Astrocyte of the spinal cord (primary cell): ENCODE results near the gene CGNL1.

Experiments
- DNase-seq: peaks from one replicate; pipeline ENCODE4 v3.0.0; 2011; ENCODE audit warnings: low read depth, low spot score
- H3K4me3 ChIP-seq: 2 replicates; pipeline ENCODE4 v1.5.1; 2011; ENCODE audit warnings: low read depth, mild to moderate bottlenecking, low read length, moderate library complexity
- in situ Hi-C: cut with HindIII; loops from 2 replicates; pipeline ENCODE4 v1.10.0; 2017; ENCODE audit warnings: low sequenced_read_pairs
- TF ChIP-seq, protein P1 (sequence below): IDR thresholded peaks from 2 replicates; pipeline ENCODE4 v1.5.1; 2012; ENCODE audit warnings: low read depth, mild to moderate bottlenecking, low read length, inconsistent platforms

Gene CGNL1

DNA sequence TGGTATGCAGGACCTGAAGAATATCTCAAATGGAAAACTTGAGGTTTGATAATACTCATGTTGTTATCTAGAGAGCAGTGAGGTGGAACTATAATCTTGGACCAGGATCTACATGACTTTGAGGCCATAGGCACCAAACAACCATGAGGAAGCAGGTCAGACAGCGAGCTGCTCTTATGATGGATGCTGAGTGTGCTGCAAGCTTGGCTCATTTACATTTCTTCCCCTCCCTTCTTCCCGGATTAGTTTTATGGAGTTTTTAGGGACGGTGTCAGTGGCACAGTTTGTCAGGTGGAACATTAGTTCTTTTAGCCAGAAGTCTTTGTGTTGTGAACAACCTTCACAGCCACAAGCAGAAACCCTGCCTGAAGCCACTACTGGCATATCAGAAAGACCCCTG, 207.4 kb downstream of the CGNL1 start:
- DNase-seq, result no peak
- H3K4me3 ChIP-seq, result no peak overlapping the region
- TF ChIP-seq, protein P1, sequence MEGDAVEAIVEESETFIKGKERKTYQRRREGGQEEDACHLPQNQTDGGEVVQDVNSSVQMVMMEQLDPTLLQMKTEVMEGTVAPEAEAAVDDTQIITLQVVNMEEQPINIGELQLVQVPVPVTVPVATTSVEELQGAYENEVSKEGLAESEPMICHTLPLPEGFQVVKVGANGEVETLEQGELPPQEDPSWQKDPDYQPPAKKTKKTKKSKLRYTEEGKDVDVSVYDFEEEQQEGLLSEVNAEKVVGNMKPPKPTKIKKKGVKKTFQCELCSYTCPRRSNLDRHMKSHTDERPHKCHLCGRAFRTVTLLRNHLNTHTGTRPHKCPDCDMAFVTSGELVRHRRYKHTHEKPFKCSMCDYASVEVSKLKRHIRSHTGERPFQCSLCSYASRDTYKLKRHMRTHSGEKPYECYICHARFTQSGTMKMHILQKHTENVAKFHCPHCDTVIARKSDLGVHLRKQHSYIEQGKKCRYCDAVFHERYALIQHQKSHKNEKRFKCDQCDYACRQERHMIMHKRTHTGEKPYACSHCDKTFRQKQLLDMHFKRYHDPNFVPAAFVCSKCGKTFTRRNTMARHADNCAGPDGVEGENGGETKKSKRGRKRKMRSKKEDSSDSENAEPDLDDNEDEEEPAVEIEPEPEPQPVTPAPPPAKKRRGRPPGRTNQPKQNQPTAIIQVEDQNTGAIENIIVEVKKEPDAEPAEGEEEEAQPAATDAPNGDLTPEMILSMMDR, result no peak
- in situ Hi-C loops, result no loop called here

DNA sequence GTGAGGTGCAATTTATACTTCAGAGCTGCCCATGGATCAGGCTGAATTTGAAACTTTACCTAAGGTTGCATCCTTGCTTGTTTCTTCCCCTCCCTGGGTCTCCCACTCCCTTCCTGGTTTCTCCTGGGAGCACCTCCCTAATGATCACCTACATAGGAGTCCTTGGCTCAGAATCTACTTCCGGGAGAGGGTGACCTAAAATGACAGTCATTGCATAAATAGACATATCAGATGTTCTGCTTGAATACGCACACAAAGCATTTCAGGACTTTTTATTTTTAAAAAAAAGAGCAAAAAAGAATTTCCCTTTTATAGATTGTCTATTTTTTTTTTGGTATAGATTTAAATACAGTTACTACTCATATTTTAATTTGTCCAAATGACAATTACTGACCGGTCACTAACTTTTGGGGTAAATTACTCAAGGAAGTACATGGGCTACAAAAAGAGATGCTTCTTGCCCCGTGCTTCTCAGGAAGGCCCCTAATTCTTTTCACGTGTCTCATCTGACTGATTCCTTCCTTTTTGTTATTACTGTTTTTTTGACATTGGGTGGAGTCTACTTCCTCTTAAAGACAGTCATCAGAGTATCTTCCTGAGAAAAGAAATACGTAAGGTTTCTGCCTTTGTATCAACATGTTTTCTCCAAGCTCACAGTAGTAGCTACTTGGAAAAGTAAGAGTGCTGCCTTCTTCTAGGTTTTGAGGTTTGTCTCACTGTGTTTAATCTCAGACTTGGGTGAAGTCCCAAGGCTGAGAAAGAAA, 210.5 kb downstream of the CGNL1 start:
- TF ChIP-seq, protein P1, result no peak
- no peak overlapping the region for H3K4me3 ChIP-seq
- in situ Hi-C loops, result no loop called here
- DNase-seq, result no peak

DNA sequence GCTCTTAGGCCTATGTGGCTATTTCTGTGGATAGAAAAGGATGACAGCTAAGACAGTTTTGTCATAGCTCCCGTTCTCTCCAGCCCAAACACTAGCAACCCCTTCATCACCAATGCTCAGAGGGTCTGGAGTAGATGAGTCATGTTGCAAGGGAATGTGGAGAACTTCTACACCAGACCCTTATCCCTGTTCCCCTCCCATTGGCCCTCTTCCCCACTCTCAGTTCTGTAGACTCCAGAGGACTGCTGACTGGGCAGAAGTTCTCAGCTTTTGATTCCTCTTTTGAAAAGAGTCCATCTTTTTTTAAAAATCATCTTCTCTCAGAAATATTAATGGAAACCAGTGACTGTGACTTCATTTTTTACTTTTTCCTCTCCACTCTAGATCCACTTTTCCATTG, 213.0 kb downstream of the CGNL1 start:
- TF ChIP-seq, protein P1, result no peak
- in situ Hi-C loops, result no loop called here

DNA sequence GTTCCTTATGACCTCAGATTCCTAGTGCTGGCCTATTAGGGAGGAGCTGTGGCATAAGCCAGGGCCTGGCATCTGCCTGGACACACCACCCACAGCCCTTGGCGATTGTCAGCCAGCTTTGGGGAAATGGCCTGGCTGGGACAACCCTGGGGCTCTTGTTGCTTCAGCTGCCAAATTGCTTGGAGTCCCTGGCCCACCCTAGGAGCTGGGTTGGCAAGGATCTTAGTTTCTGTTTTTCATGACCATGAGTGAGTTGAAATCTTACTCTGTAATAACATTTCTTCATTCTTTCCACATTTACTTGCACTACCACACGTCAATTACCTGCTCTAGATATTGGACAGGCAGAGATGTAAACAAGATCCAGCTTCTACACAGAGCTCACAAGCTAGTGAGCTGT, 213.4 kb downstream of the CGNL1 start:
- no peak for DNase-seq
- in situ Hi-C loops, result no loop called here
- TF ChIP-seq, protein P1, result no peak
- no peak overlapping the region for H3K4me3 ChIP-seq

More for the DNA sequence above, 213.0 kb downstream of the CGNL1 start:
- no peak for DNase-seq
- no peak overlapping the region for H3K4me3 ChIP-seq

DNA sequence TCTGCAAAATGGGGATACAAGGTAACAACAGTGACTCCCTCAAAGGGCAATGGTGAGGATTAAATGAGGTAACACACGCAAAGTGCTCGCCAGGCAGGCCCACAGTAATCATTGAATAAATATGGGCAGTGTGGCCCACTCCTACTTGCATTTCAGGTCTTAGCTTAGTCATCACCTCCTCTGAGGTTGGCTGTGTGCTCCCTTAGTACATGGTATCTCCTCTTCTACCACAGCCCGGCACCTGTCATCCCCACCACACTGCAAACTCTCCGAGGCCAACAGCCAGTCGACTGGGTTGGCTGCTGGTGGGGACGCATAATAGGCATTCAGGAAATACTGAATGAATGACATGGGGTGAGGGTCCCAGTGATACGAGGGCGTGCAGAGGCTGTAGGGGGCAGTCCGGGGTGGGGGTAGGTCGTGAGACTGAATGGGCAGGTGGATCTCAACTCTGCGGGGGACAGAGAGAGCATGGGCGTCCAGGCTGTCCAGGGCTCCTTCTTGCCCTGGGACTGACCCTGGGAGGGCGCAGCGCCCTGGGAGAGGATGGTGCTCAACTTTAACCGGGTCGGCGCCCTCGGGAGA, 215.0 kb downstream of the CGNL1 start:
- TF ChIP-seq, protein P1, result no peak
- H3K4me3 ChIP-seq, result peak overlapping the region; percentile 38
- in situ Hi-C loops, result no loop called here
- DNase-seq, result no peak

DNA sequence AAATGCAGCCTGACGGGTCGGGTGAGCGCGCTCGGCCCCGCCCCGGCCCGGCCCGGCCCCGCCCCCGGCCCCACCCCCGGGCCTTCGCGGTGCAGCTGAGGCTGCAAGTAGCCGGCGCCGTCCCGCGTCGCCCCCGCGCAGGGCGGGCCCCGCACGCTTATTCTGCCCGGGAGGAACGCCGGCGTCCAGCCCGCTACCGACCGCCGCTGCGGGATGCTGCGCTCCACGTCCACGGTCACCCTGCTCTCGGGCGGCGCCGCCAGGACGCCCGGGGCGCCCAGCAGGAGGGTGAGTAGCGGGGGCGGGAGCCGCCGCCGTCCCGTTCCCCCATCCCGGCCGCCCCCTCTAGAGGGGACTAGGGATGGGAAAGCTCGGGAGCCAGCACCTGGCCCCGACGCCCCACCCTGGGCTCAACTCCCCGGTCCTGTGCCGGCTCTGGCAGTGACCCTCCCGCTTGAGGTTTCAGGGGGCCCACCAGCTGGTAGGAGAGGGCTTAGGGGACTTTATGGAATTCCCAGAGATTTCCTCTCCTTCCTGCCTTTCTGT, 215.6 kb downstream of the CGNL1 start, which contains the start of gene MYZAP:
MYZAP (plus strand) TSS at position 83 of the 546 bp plus-strand sequence; CDS start at position 214, 131 bp downstream.
- TF ChIP-seq, protein P1, result no peak
- no peak for DNase-seq
- peak within 1 kb of the TSS; percentile 38 for H3K4me3 ChIP-seq
- in situ Hi-C loops, result no loop called here
